Measurements from ENCODE around the gene GBA3.

GBA3 gene

DNA sequence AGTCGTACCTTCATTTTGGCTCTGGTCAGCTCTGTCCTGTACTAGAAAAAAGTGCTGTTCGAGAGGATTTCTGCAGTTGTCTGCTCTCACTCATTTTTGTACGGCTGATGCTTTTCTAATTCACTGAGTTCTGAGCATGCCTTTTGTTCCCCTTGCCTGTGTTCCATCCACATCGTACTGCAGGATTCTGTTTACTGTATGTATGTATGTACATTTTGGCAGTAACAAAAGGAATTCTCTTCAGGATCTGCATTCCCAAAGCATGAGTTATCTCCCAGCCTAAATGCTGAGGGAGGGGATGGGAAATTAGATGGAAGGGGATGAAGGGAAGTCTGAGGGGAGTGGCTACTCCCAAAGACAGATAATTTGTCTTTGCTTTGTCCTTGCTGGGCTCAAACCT, 87.6 kb downstream of the GBA3 start:
- Histone ChIP-seq H3K4me2 (ENCODE audit: low read length) (no peak overlapping the region), H3K9me2 (ENCODE audit: low read depth, low read length) (no peaks in the 10 kb centered on the region), H3K27me3 (ENCODE audit: insufficient read depth, low read length) (no peaks in the 10 kb centered on the region), H3K4me3 (ENCODE audit: low read depth, low read length, poor library complexity, severe bottlenecking) (no peak overlapping the region), H3K9me3 (ENCODE audit: low read length) (no peaks in the 10 kb centered on the region), H3F3A (ENCODE audit: insufficient read depth, low read length) (no peaks in the 10 kb centered on the region), H3K36me3 (ENCODE audit: insufficient read depth, low read length) (no peaks in the 10 kb centered on the region), H4K20me1 (ENCODE audit: insufficient read depth, low read length) (no peaks in the 10 kb centered on the region), H3K9ac (ENCODE audit: low read length) (no peak overlapping the region), H2AFZ (ENCODE audit: low read length) (no peak overlapping the region), H3K79me2 (ENCODE audit: insufficient read depth, low read length) (no peaks in the 10 kb centered on the region), H3K27ac (ENCODE audit: low read depth, low read length, poor library complexity, severe bottlenecking) (no peak overlapping the region), H3K4me1 (ENCODE audit: insufficient read depth, low read length, severe bottlenecking) (no peaks in the 10 kb centered on the region)
- TF ChIP-seq, protein P1, sequence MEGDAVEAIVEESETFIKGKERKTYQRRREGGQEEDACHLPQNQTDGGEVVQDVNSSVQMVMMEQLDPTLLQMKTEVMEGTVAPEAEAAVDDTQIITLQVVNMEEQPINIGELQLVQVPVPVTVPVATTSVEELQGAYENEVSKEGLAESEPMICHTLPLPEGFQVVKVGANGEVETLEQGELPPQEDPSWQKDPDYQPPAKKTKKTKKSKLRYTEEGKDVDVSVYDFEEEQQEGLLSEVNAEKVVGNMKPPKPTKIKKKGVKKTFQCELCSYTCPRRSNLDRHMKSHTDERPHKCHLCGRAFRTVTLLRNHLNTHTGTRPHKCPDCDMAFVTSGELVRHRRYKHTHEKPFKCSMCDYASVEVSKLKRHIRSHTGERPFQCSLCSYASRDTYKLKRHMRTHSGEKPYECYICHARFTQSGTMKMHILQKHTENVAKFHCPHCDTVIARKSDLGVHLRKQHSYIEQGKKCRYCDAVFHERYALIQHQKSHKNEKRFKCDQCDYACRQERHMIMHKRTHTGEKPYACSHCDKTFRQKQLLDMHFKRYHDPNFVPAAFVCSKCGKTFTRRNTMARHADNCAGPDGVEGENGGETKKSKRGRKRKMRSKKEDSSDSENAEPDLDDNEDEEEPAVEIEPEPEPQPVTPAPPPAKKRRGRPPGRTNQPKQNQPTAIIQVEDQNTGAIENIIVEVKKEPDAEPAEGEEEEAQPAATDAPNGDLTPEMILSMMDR (IDR thresholded peaks at IDR 0.05; ENCODE audit: low read length), result no peak
- no peak for TF ChIP-seq EZH2 (IDR thresholded peaks at IDR 0.05; ENCODE audit: borderline replicate concordance, low read length)

DNA sequence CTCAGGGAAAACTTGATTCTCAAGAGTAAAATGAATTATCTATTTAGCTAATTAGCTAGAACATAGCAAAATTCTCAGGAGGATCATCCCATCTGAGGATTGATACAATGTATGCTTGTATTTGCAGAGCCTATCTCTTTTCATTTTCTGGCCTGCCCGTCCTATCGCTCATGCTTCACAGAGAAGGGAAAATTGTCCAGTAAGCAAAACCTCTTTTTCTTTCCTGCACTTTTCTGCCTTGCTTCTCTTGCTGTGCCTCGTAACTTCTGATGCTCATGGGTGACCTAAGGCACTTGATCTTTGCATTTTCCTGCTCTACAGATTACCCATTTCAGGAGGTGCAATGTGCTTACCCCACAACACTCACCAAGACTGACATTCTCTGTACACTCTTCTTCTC, 88.1 kb downstream of the GBA3 start:
- Histone ChIP-seq H3K27ac (ENCODE audit: low read depth, low read length, poor library complexity, severe bottlenecking) (no peak overlapping the region), H3K4me1 (ENCODE audit: insufficient read depth, low read length, severe bottlenecking) (no peaks in the 10 kb centered on the region), H3K9ac (ENCODE audit: low read length) (no peak overlapping the region), H3K9me3 (ENCODE audit: low read length) (no peaks in the 10 kb centered on the region), H3K79me2 (ENCODE audit: insufficient read depth, low read length) (no peaks in the 10 kb centered on the region), H3K4me3 (ENCODE audit: low read depth, low read length, poor library complexity, severe bottlenecking) (no peak overlapping the region), H3K36me3 (ENCODE audit: insufficient read depth, low read length) (no peaks in the 10 kb centered on the region), H3K27me3 (ENCODE audit: insufficient read depth, low read length) (no peaks in the 10 kb centered on the region), H3F3A (ENCODE audit: insufficient read depth, low read length) (no peaks in the 10 kb centered on the region), H3K9me2 (ENCODE audit: low read depth, low read length) (no peaks in the 10 kb centered on the region), H4K20me1 (ENCODE audit: insufficient read depth, low read length) (no peaks in the 10 kb centered on the region), H3K4me2 (ENCODE audit: low read length) (no peak overlapping the region), H2AFZ (ENCODE audit: low read length) (no peak overlapping the region)
- no peak for TF ChIP-seq EZH2 (IDR thresholded peaks at IDR 0.05; ENCODE audit: borderline replicate concordance, low read length)
- TF ChIP-seq, protein P1 (IDR thresholded peaks at IDR 0.05; ENCODE audit: low read length), result no peak

DNA sequence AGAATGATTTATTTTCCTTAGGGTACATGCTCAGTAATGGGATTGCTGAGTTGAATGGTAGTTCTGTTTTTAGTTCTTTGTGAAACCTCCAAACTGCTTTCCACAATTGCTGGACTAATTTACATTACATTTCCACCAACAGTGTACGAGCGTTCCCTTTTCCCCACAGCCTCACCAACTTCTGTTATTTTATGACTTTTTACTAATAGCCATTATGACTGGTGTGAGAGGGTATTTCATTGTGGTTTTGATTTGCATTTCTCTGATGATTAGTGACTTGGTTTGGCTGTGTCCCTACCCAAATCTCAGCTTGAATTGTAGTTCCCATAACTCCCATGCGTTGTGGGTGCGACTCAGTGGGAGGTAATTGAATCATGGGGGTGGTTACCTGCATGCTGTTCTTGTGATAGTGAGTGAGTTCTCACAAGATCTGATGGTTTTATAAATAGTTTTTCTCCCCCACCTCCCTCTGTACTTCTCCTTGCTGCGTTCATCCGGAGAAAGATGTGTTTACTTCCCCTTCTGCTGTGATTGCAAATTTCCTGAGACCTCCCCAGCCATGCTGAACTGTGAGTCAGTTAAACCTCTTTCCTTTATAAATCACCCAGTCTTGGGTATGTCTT, 95.1 kb downstream of the GBA3 start:
- no peaks in the 10 kb centered on the region for H3K27me3 ChIP-seq (ENCODE audit: insufficient read depth, low read length)
- H4K20me1 ChIP-seq (ENCODE audit: insufficient read depth, low read length), result no peaks in the 10 kb centered on the region
- H3K9me2 ChIP-seq (ENCODE audit: low read depth, low read length), result no peaks in the 10 kb centered on the region
- TF ChIP-seq EZH2 (IDR thresholded peaks at IDR 0.05; ENCODE audit: borderline replicate concordance, low read length), result no peak
- TF ChIP-seq, protein P1 (IDR thresholded peaks at IDR 0.05; ENCODE audit: low read length), result no peak
- no peaks in the 10 kb centered on the region for H3K79me2 ChIP-seq (ENCODE audit: insufficient read depth, low read length)
- no peak overlapping the region for H3K27ac ChIP-seq (ENCODE audit: low read depth, low read length, poor library complexity, severe bottlenecking)
- no peaks in the 10 kb centered on the region for H3K4me1 ChIP-seq (ENCODE audit: insufficient read depth, low read length, severe bottlenecking)
- no peaks in the 10 kb centered on the region for H3K9me3 ChIP-seq (ENCODE audit: low read length)
- no peak overlapping the region for H3K4me3 ChIP-seq (ENCODE audit: low read depth, low read length, poor library complexity, severe bottlenecking)
- H3K36me3 ChIP-seq (ENCODE audit: insufficient read depth, low read length), result no peaks in the 10 kb centered on the region
- H3F3A ChIP-seq (ENCODE audit: insufficient read depth, low read length), result no peaks in the 10 kb centered on the region
- H3K4me2 ChIP-seq (ENCODE audit: low read length), result no peak overlapping the region
- H2AFZ ChIP-seq (ENCODE audit: low read length), result no peak overlapping the region
- H3K9ac ChIP-seq (ENCODE audit: low read length), result no peak overlapping the region

Data from OCI-LY1 (cell line).